VCaP (cell line): ENCODE results near the gene PRKACB.

ENCODE experiments used
- H3K27ac ChIP-seq: fragments of 450-650 bp; 2 replicates; pipeline ENCODE4 v1.5.1; 2017
- CTCF ChIP-seq: fragments of 450-650 bp; conservative IDR thresholded peaks from 2 replicates; pipeline ENCODE4 v1.5.1; 2017; ENCODE audit warnings: mild to moderate bottlenecking, moderate library complexity

PRKACB gene

GRCh38 chr1:84156210-84156621 is 12.1 kb downstream of the PRKACB start:
- no peak for TF ChIP-seq CTCF
- H3K27ac ChIP-seq, result no peak overlapping the region

- peak overlapping the region; percentile 1; the same call in 1 of the 2 replicates for H3K27ac ChIP-seq
- TF ChIP-seq CTCF, result no peak
Observed at GRCh38 chr1:84159533-84160240, 15.6 kb downstream of the PRKACB start.

- no peak for TF ChIP-seq CTCF
- no peak overlapping the region for H3K27ac ChIP-seq
Observed at GRCh38 chr1:84162295-84162694, 18.2 kb downstream of the PRKACB start.

- no peak for TF ChIP-seq CTCF
- no peak overlapping the region for H3K27ac ChIP-seq
Observed at GRCh38 chr1:84163123-84163931, 19.3 kb downstream of the PRKACB start.

- no peak for TF ChIP-seq CTCF
Observed at GRCh38 chr1:84164161-84164560, 20.1 kb downstream of the PRKACB start.

GRCh38 chr1:84164567-84165021 is 20.5 kb downstream of the PRKACB start:
- TF ChIP-seq CTCF, result no peak
- no peak overlapping the region for H3K27ac ChIP-seq

More at GRCh38 chr1:84164161-84164560, 20.1 kb downstream of the PRKACB start:
- no peak overlapping the region for H3K27ac ChIP-seq

- no peak for TF ChIP-seq CTCF
- H3K27ac ChIP-seq, result no peak overlapping the region
Observed at GRCh38 chr1:84165601-84166000, 21.5 kb downstream of the PRKACB start.
